ENCODE results near the gene PHYKPL. TPM values are rescaled to one million over a fixed set of nuclear protein-coding genes. Genes with fewer than 3 reads are reported as not detected.
"Not testable (repeated sequence)": the region's sequence is repeated elsewhere in the genome, so short reads cannot be mapped to it uniquely, and the experiment has no call there.

Gene PHYKPL
- total and polyA plus RNA-seq, 2 donors, result 40.3 to 49.1 TPM

DNA sequence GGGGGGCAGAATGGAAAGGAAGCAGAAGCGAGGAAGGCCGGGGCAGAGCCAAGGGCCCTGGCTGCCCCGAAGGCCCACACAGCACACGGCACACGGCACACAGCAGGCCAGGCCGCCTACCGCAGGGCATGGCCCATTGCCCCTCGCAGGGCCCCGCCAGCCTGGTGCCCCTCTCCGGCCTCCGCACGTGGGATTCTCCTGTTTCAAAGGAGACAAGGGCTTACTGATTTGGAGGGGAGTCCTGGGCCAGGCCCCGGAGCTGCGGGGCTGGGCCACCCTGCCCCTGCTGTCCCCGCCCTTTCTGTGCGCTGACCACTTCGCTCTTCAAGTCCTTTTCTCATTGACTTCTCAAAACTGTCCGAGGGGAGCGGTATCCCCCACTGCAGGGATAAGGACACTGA, 7.7 kb upstream of the PHYKPL start:
- Histone ChIP-seq H3K36me3 (ENCODE audit: insufficient read depth) (no peaks in the 10 kb centered on the region), H3K4me3 (ENCODE audit: low read depth, low read length) (no peak overlapping the region), H3K27ac (ENCODE audit: low read depth) (no peak overlapping the region), H3K4me1 (ENCODE audit: insufficient read depth) (no peaks in the 10 kb centered on the region)
- no peak for DNase-seq (ENCODE audit: extremely low spot score)
- WGBS, result 87% methylated on average over 19 of the region's 19 CpGs

DNA sequence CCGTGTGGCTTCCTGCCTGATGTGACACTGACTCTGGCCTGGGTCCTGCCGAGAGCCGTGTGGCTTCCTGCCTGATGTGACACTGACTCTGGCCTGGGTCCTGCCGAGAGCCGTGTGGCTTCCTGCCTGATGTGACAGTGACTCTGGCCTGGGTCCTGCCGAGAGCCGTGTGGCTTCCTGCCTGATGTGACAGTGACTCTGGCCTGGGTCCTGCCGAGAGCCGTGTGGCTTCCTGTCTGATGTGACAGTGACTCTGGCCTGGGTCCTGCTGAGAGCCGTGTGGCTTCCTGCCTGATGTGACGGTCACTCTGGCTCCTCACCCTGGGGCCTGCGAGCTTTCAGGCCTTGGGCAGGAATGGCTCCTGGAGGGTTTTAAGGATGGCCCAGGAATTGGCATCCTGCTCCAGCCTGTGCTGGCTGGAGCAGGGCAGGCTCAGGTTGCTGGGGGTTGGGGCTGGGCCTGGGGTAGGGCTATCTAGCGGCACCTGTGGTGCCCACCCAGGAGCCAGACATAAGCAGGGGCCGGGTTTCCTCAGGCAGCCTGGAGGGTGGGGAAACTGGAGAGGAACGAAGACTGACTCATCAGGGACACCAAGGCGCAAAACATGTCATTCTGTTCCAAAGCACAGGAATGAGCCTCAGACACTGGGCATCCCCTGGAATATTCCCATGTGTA, 7.2 kb upstream of the PHYKPL start:
- 66% methylated on average over 14 of the region's 16 CpGs for WGBS

DNA sequence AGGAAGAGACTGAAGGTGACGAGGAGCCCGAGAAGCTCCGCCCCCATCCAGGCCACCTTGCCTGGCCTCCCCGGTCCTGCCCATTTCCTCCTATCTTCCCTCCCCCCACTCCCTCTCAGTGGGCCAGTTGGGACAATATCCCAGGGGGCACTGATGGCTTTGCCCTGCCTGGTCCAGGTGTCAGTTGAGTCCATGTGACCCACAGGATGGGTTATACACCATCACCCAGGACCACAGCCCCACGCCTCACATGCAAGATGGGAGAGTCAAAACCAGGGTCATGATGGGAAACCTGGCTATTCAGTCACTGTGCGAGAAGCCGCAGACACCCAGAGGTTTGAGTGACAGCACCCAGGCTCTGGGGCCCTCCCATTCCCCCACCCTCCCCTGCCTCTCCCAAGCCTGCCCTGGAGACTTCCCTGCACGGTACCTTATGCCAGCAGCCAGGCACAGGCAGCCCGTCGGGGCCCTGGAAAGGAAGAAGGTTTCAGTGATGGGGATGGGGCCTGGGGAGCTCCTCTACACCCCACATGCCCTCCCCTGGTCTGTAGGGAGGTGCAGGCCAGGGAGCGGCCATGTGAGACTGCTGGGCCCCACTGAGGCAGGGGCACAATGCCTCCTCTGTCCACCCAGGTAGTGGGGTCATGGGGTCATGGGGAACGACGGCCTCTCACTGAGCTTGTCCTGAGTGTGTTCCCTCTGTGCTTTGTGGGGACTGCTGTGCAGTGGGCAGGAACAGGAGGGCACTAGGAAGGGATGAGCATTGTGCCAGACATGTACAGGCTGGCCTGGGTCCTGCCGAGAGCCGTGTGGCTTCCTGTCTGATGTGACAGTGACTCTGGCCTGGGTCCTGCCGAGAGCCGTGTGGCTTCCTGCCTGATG, 6.3 kb upstream of the PHYKPL start:
- H3K36me3 ChIP-seq (ENCODE audit: insufficient read depth), result no peaks in the 10 kb centered on the region
- H3K4me3 ChIP-seq (ENCODE audit: low read depth, low read length), result no peak overlapping the region
- H3K27ac ChIP-seq (ENCODE audit: low read depth), result no peak overlapping the region
- WGBS, result 69% methylated on average over 17 of the region's 17 CpGs
- no peak for DNase-seq (ENCODE audit: extremely low spot score)
- no peaks in the 10 kb centered on the region for H3K4me1 ChIP-seq (ENCODE audit: insufficient read depth)

More for the DNA sequence above, 7.2 kb upstream of the PHYKPL start:
- H3K36me3 ChIP-seq (ENCODE audit: insufficient read depth); H3K4me3 ChIP-seq (ENCODE audit: low read depth, low read length); DNase-seq (ENCODE audit: extremely low spot score); H3K4me1 ChIP-seq (ENCODE audit: insufficient read depth): not testable (repeated sequence)
- H3K27ac ChIP-seq (ENCODE audit: low read depth), result peak overlapping the region; percentile 29

- WGBS, result 95% methylated on average over 6 of the region's 6 CpGs
- DNase-seq (ENCODE audit: extremely low spot score), result no peak
- Histone ChIP-seq H3K4me1 (ENCODE audit: insufficient read depth) (no peaks in the 10 kb centered on the region), H3K27ac (ENCODE audit: low read depth) (no peak overlapping the region), H3K36me3 (ENCODE audit: insufficient read depth) (no peaks in the 10 kb centered on the region), H3K4me3 (ENCODE audit: low read depth, low read length) (no peak overlapping the region)
These were observed 5.7 kb upstream of the PHYKPL start for GRCh38 chr5:178238313-178238635.

GRCh38 chr5:178237431-178238312, 5.1 kb upstream of the PHYKPL start:
- H3K4me1 ChIP-seq (ENCODE audit: insufficient read depth), result no peaks in the 10 kb centered on the region
- DNase-seq (ENCODE audit: extremely low spot score), result no peak
- H3K27ac ChIP-seq (ENCODE audit: low read depth), result no peak overlapping the region
- H3K4me3 ChIP-seq (ENCODE audit: low read depth, low read length), result no peak overlapping the region
- no peaks in the 10 kb centered on the region for H3K36me3 ChIP-seq (ENCODE audit: insufficient read depth)
- 74% methylated on average over 13 of the region's 13 CpGs for WGBS

DNA sequence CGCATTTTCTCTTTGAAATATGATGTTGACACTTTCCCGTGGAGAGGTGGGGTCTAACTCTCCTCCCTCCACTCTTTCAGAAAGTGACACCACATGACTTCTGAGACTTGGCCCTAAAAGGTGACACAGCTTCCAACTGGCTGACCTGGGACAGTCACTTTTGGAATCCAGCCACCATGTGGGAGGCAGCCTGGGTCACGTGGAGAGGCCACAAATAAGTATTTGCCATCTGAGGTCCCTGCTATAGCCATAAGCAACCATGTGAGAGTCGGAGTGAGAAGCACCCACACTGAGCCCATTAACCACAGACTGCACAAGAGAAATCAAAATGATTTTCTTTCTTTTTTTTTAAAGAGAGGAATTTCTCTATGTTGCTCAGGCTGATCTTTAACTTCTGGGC, 4.1 kb upstream of the PHYKPL start:
- DNase-seq (ENCODE audit: extremely low spot score), result no peak
- 57% methylated on average over 4 of the region's 4 CpGs for whole genome bisulfite sequencing
- Histone ChIP-seq H3K27ac (ENCODE audit: low read depth) (no peak overlapping the region), H3K4me3 (ENCODE audit: low read depth, low read length) (no peak overlapping the region), H3K4me1 (ENCODE audit: insufficient read depth) (no peaks in the 10 kb centered on the region), H3K36me3 (ENCODE audit: insufficient read depth) (no peaks in the 10 kb centered on the region)

DNA sequence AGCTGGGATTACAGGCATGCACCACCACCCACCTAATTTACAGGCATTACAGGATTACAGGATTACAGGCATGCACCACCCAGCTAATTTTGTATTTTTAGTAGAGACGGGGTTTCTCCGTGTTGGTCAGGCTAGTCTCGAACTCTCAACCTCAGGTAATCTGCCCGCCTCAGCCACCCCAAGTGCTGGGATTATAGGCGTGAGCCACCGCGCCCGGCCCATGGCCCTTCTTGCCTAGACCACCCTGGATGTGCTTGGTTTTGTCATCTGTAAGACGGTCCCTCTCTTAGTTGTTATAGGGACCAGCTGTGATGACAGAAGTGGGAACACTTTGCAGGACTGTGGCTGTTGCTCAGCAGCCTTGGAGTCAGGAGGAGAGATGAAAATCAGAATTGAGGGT, 3.5 kb upstream of the PHYKPL start:
- Histone ChIP-seq H3K4me1 (ENCODE audit: insufficient read depth) (no peaks in the 10 kb centered on the region), H3K4me3 (ENCODE audit: low read depth, low read length) (no peak overlapping the region), H3K27ac (ENCODE audit: low read depth) (no peak overlapping the region), H3K36me3 (ENCODE audit: insufficient read depth) (no peaks in the 10 kb centered on the region)
- WGBS, result 92% methylated on average over 9 of the region's 9 CpGs
- no peak for DNase-seq (ENCODE audit: extremely low spot score)

GRCh38 chr5:178235588-178235974, 3.0 kb upstream of the PHYKPL start:
- DNase-seq (ENCODE audit: extremely low spot score), result no peak
- no peaks in the 10 kb centered on the region for H3K4me1 ChIP-seq (ENCODE audit: insufficient read depth)
- WGBS, result 78% methylated on average over 3 of the region's 3 CpGs
- H3K4me3 ChIP-seq (ENCODE audit: low read depth, low read length), result no peak overlapping the region
- no peak overlapping the region for H3K27ac ChIP-seq (ENCODE audit: low read depth)
- peaks cover 1% of the 10 kb centered on the region for H3K36me3 ChIP-seq (ENCODE audit: insufficient read depth)

- H3K27ac ChIP-seq (ENCODE audit: low read depth), result no peak overlapping the region
- no peak overlapping the region for H3K4me3 ChIP-seq (ENCODE audit: low read depth, low read length)
- peaks cover 1% of the 10 kb centered on the region for H3K36me3 ChIP-seq (ENCODE audit: insufficient read depth)
- DNase-seq (ENCODE audit: extremely low spot score), result no peak
- 26% methylated on average over 12 of the region's 12 CpGs for WGBS
- H3K4me1 ChIP-seq (ENCODE audit: insufficient read depth), result no peaks in the 10 kb centered on the region
These were observed 2.4 kb upstream of the PHYKPL start for GRCh38 chr5:178234750-178235587.

- Histone ChIP-seq H3K27ac (ENCODE audit: low read depth) (no peak overlapping the region), H3K36me3 (ENCODE audit: insufficient read depth) (peaks cover 1% of the 10 kb centered on the region), H3K4me3 (ENCODE audit: low read depth, low read length) (no peak overlapping the region), H3K4me1 (ENCODE audit: insufficient read depth) (no peaks in the 10 kb centered on the region)
- WGBS, result 89% methylated on average over 7 of the region's 7 CpGs
- DNase-seq (ENCODE audit: extremely low spot score), result no peak
These were observed 1.6 kb upstream of the PHYKPL start for GRCh38 chr5:178234121-178234749.

GRCh38 chr5:178232920-178233429, 373 bp upstream of the PHYKPL start:
- WGBS, result 68% methylated on average over 11 of the region's 11 CpGs
- Histone ChIP-seq H3K4me3 (ENCODE audit: low read depth, low read length) (peak overlapping the region; percentile 74), H3K4me1 (ENCODE audit: insufficient read depth) (no peaks in the 10 kb centered on the region), H3K27ac (ENCODE audit: low read depth) (peak overlapping the region; percentile 94), H3K36me3 (ENCODE audit: insufficient read depth) (peaks cover 1% of the 10 kb centered on the region)
- no peak for DNase-seq (ENCODE audit: extremely low spot score)

- Histone ChIP-seq H3K36me3 (ENCODE audit: insufficient read depth) (peaks cover 1% of the 10 kb centered on the region), H3K4me3 (ENCODE audit: low read depth, low read length) (peak overlapping the region; percentile 74), H3K27ac (ENCODE audit: low read depth) (peak overlapping the region; percentile 94), H3K4me1 (ENCODE audit: insufficient read depth) (no peaks in the 10 kb centered on the region)
- 31% methylated on average over 21 of the region's 21 CpGs for WGBS
- no peak for DNase-seq (ENCODE audit: extremely low spot score)
These were observed 971 bp downstream of the PHYKPL start for GRCh38 chr5:178231539-178232123.
